Activated CD8-positive, alpha-beta T cell treated with anti-CD3 and anti-CD28 coated beads, Interleukin-2, amount 10 ng/mL, durations not matched to agents 7 days and 5 days (primary cell): ENCODE measurements around the gene CACNA2D3. TPM values are rescaled to one million over a fixed set of nuclear protein-coding genes. Genes with fewer than 3 reads are reported as not detected.

Source experiments
- ATAC-seq: fragments of 150-1000 bp; cut with Tn5 transposase; one replicate; pipeline ENCODE4 v1.10.0; 2021; ENCODE audit warnings: moderate library complexity
- CTCF ChIA-PET: fragments of 350-600 bp; sonication (Branson Sonifier 250); formaldehyde crosslinking; loops from one replicate; lab custom pipeline; 2021; ENCODE audit warnings: antibody characterized with exemption; lab: Charles Lee
- POLR2A ChIA-PET: fragments of 350-600 bp; sonication (Branson Sonifier 250); formaldehyde crosslinking; loops from one replicate; lab custom pipeline; 2021; ENCODE audit warnings: antibody characterized with exemption; lab: Charles Lee
- DNase-seq: peaks from one replicate; pipeline ENCODE4 v3.0.0-alpha.2; 2020
- H3K27ac Mint-ChIP-seq: one replicate; pipeline ENCODE4 v1.8.0; 2021; ENCODE audit warnings: mild to moderate bottlenecking, mixed read lengths
- H3K27me3 Mint-ChIP-seq: one replicate; pipeline ENCODE4 v1.8.0; 2021; ENCODE audit warnings: low read depth, mixed read lengths
- H3K36me3 Mint-ChIP-seq: one replicate; pipeline ENCODE4 v1.8.0; 2021; ENCODE audit warnings: low read depth, mixed read lengths
- H3K4me1 Mint-ChIP-seq: one replicate; pipeline ENCODE4 v1.8.0; 2021; ENCODE audit warnings: low read depth, mixed read lengths
- H3K4me3 Mint-ChIP-seq: one replicate; pipeline ENCODE4 v1.8.0; 2021; ENCODE audit warnings: mild to moderate bottlenecking, mixed read lengths
- H3K9me3 Mint-ChIP-seq: one replicate; pipeline ENCODE4 v1.8.0; 2022; ENCODE audit warnings: mixed read lengths; ENCODE audit not compliant: insufficient read depth
- total RNA-seq, 2 experiments: library from RNA; stranded (reverse); gene quantifications; one replicate each; pipeline ENCODE4 v1.2.3, GENCODE V29; 2021

CACNA2D3 gene
- total RNA-seq, 2 experiments from 2014 or later = not detected

- POLR2A ChIA-PET = no interaction called here
- ATAC-seq = no peak
- Mint-ChIP-seq H3K4me1 (no peaks in the 10 kb centered on the region), H3K27me3 (no peaks in the 10 kb centered on the region), H3K36me3 (no peaks in the 10 kb centered on the region), H3K9me3 (no peaks in the 10 kb centered on the region), H3K4me3 (no peak overlapping the region), H3K27ac (no peak overlapping the region)
- DNase-seq = no peak
- CTCF ChIA-PET = no interaction called here
Observed at GRCh38 chr3:54783611-54784010, 661.3 kb downstream of the CACNA2D3 start.

DNA sequence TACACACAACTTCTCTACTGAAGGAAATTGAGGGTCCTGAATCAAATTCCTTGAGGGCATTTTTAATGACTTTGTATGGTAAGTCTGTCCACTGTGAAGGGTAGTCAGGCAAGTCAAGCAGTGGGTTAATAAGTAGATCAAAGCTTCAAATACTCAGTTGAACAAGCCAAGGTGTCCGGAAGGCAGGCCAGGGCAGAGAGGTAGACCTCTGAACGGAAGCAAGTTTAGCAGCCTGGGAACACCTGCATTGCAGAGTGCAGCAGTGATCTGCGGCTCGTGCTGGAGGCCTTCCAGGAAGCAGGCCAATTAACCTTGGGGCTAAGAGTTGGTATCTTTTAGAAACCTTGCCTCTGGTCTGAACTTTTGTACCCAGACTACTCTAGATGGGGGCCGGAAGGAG lies 661.7 kb downstream of the CACNA2D3 start:
- no peaks in the 10 kb centered on the region for H3K4me1 Mint-ChIP-seq
- H3K27ac Mint-ChIP-seq = no peak overlapping the region
- H3K27me3 Mint-ChIP-seq = no peaks in the 10 kb centered on the region
- ATAC-seq (no peak), DNase-seq (no peak)
- CTCF ChIA-PET = no interaction called here
- no peak overlapping the region for H3K4me3 Mint-ChIP-seq
- POLR2A ChIA-PET = no interaction called here
- H3K9me3 Mint-ChIP-seq = no peaks in the 10 kb centered on the region
- no peaks in the 10 kb centered on the region for H3K36me3 Mint-ChIP-seq

GRCh38 chr3:54785976-54786375 lies 663.6 kb downstream of the CACNA2D3 start:
- CTCF ChIA-PET = no interaction called here
- Mint-ChIP-seq H3K4me3 (no peak overlapping the region), H3K4me1 (no peaks in the 10 kb centered on the region), H3K27ac (no peak overlapping the region), H3K36me3 (no peaks in the 10 kb centered on the region), H3K27me3 (no peaks in the 10 kb centered on the region), H3K9me3 (no peaks in the 10 kb centered on the region)
- POLR2A ChIA-PET = no interaction called here
- ATAC-seq (no peak), DNase-seq (no peak)

DNA sequence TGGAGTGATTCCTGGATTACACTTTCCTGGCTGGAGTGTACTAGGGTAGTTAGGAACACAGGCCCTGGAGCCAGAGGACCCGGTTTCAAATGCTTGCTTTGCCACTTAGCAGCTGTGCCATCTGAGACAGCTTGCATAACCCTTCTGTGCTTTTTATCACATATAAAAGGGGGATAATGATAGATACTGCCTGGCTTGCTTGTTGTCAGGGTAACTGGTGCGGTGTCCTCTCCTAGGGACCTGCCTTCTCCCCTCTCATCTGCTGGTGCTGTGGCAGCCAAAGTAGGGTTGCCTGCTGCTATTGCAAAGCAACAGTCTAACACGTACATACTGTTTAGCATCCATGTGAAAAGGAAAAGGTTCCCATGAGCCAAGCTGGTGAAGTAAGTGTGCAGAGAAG lies 667.7 kb downstream of the CACNA2D3 start:
- ChIA-PET POLR2A (no interaction called here), CTCF (no interaction called here)
- Mint-ChIP-seq H3K27ac (no peak overlapping the region), H3K4me1 (no peaks in the 10 kb centered on the region), H3K36me3 (no peaks in the 10 kb centered on the region), H3K27me3 (no peaks in the 10 kb centered on the region), H3K4me3 (no peak overlapping the region), H3K9me3 (no peaks in the 10 kb centered on the region)
- no peak for DNase-seq
- ATAC-seq = no peak

DNA sequence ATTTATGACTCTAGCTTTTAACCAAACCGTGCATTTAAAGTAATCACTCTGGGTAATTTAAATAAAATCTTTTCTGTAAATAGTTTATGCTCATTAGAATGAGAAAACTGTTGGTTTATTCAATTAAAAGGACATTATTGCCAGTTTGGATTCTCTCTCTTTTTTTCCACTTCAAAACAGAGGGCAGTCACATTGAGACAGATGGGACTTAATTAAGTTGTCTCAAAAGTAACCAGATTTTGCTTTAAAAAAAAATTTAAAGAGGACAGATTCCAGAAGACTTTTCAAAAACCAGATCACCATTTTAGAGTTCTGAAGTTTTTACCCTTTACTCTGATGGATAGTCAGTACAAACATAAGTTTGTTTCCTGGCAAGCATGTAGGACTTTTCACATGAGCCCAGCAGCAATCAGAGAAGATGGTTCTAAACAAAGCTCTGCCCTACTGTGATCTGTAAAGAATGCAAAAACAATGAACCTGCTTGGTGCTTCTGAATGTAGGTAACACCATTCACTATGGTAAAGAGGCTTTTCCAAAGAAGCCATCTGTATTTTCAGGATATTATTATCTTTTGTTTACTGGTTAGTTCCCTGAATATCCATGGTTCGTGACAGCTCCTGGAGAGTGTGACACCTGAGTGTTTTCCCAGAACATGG lies 669.3 kb downstream of the CACNA2D3 start:
- CTCF ChIA-PET = no interaction called here
- POLR2A ChIA-PET = no interaction called here
- no peaks in the 10 kb centered on the region for H3K27me3 Mint-ChIP-seq
- no peak overlapping the region for H3K4me3 Mint-ChIP-seq
- H3K9me3 Mint-ChIP-seq = no peaks in the 10 kb centered on the region
- H3K27ac Mint-ChIP-seq = no peak overlapping the region
- H3K4me1 Mint-ChIP-seq = no peaks in the 10 kb centered on the region
- ATAC-seq (no peak), DNase-seq (no peak)
- H3K36me3 Mint-ChIP-seq = no peaks in the 10 kb centered on the region

- Mint-ChIP-seq H3K27ac (no peak overlapping the region), H3K4me3 (no peak overlapping the region), H3K9me3 (no peaks in the 10 kb centered on the region), H3K36me3 (no peaks in the 10 kb centered on the region), H3K27me3 (no peaks in the 10 kb centered on the region), H3K4me1 (no peaks in the 10 kb centered on the region)
- POLR2A ChIA-PET = no interaction called here
- DNase-seq (no peak), ATAC-seq (no peak)
- CTCF ChIA-PET = no interaction called here
Observed at GRCh38 chr3:54792584-54792983, 670.2 kb downstream of the CACNA2D3 start.

- ATAC-seq (no peak), DNase-seq (no peak)
- Mint-ChIP-seq H3K36me3 (no peaks in the 10 kb centered on the region), H3K9me3 (no peaks in the 10 kb centered on the region), H3K27ac (no peak overlapping the region), H3K27me3 (no peaks in the 10 kb centered on the region), H3K4me1 (no peaks in the 10 kb centered on the region), H3K4me3 (no peak overlapping the region)
- ChIA-PET POLR2A (no interaction called here), CTCF (no interaction called here)
Observed at GRCh38 chr3:54793171-54793570, 670.8 kb downstream of the CACNA2D3 start.

DNA sequence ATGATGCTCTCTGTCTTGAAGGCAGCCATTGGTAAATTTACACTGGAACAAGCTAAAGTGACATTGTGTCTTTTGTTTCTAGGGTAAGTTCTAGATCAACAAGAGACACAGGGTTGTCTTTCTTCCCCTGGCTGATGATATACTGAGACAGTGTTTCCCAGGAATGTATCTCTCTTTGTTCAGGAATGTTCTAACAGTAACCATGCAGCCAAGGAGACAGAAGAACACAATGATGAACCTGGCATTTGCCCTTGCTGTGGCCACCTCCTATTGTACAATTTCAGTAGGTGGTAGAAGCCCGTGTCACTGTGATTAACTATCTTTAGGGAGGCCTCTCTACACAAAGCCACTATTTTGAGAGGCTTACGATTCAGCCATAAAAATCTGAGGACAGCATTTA lies 674.8 kb downstream of the CACNA2D3 start:
- ATAC-seq = no peak
- no peak for DNase-seq
- ChIA-PET POLR2A (no interaction called here), CTCF (no interaction called here)
- Mint-ChIP-seq H3K27me3 (no peaks in the 10 kb centered on the region), H3K4me1 (no peaks in the 10 kb centered on the region), H3K36me3 (no peaks in the 10 kb centered on the region), H3K9me3 (no peaks in the 10 kb centered on the region), H3K4me3 (no peak overlapping the region), H3K27ac (no peak overlapping the region)

DNA sequence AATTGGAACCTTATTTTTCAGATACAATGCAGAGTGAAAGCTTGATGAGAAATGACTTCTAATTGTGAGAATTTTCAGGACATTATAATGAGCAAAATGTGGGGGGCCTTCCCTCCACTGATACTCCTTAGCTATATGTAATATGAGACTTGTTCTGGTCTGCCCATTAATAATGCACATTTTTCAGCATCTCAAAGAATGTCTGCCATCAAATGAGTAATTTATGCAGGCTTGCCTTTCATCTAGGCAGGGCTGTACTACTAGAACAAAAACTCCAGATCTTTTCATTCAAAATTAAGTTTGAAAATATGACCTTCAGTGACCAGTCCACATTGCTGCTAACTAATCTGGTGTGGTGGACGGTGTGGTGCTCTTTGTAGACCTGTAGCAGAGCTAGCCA lies 678.1 kb downstream of the CACNA2D3 start:
- Mint-ChIP-seq H3K27ac (no peak overlapping the region), H3K4me1 (no peaks in the 10 kb centered on the region), H3K36me3 (no peaks in the 10 kb centered on the region), H3K9me3 (no peaks in the 10 kb centered on the region), H3K4me3 (no peak overlapping the region), H3K27me3 (no peaks in the 10 kb centered on the region)
- ChIA-PET POLR2A (no interaction called here), CTCF (no interaction called here)
- ATAC-seq (no peak), DNase-seq (no peak)

GRCh38 chr3:54801977-54802376 lies 679.6 kb downstream of the CACNA2D3 start:
- no peaks in the 10 kb centered on the region for H3K36me3 Mint-ChIP-seq
- H3K4me3 Mint-ChIP-seq = no peak overlapping the region
- DNase-seq = no peak
- ATAC-seq = no peak
- POLR2A ChIA-PET = no interaction called here
- CTCF ChIA-PET = no interaction called here
- no peaks in the 10 kb centered on the region for H3K27me3 Mint-ChIP-seq
- no peaks in the 10 kb centered on the region for H3K4me1 Mint-ChIP-seq
- H3K27ac Mint-ChIP-seq = no peak overlapping the region
- no peaks in the 10 kb centered on the region for H3K9me3 Mint-ChIP-seq

DNA sequence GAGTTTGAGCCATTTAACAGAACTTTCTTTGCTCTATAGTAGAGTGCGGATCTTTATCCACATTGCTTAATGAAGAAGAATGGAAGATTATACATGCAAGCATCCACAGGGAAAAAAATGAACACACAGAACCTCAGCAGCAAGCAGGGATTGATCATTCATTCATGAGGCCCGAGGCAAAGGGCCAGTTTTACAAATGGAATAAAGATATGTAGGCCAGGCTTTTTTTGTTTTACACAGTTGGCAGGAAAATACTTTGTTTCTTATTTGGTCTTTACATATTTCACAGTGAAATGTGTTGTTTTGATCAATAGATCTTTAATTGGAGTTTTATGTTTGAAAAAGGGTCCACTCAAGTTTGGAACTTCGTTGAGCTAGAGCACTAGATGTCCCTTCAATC lies 688.0 kb downstream of the CACNA2D3 start:
- no peak for DNase-seq
- H3K36me3 Mint-ChIP-seq = no peaks in the 10 kb centered on the region
- no peaks in the 10 kb centered on the region for H3K4me1 Mint-ChIP-seq
- POLR2A ChIA-PET = no interaction called here
- no peak overlapping the region for H3K4me3 Mint-ChIP-seq
- H3K27me3 Mint-ChIP-seq = no peaks in the 10 kb centered on the region
- no peaks in the 10 kb centered on the region for H3K9me3 Mint-ChIP-seq
- ATAC-seq = no peak
- CTCF ChIA-PET = no interaction called here
- no peak overlapping the region for H3K27ac Mint-ChIP-seq

DNA sequence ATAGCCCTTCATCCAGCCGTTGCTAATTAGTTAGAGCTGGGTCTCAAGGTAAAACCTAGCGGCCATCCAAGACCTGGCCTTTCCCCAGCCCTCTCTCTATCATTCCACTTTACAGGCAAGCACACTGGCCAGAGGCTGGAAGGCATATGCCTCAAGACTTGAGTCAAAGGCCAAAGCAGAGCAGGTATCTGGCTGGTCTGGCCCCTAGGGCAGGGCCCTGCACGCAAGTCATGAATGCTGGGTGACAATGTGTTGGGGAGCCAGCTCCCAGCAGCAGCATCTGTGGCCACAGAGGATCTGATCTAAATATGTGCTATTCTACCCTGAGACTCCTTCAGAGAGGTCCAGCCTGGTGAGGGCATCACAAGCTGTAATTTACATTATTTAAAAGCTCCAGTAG lies 691.9 kb downstream of the CACNA2D3 start:
- no peaks in the 10 kb centered on the region for H3K36me3 Mint-ChIP-seq
- H3K27me3 Mint-ChIP-seq = no peaks in the 10 kb centered on the region
- ChIA-PET POLR2A (no interaction called here), CTCF (no interaction called here)
- H3K9me3 Mint-ChIP-seq = no peaks in the 10 kb centered on the region
- no peak overlapping the region for H3K4me3 Mint-ChIP-seq
- no peak overlapping the region for H3K27ac Mint-ChIP-seq
- ATAC-seq (no peak), DNase-seq (no peak)
- H3K4me1 Mint-ChIP-seq = no peaks in the 10 kb centered on the region

GRCh38 chr3:54817628-54818027 lies 695.3 kb downstream of the CACNA2D3 start:
- POLR2A ChIA-PET = no interaction called here
- ATAC-seq = no peak
- Mint-ChIP-seq H3K36me3 (no peaks in the 10 kb centered on the region), H3K4me3 (no peak overlapping the region), H3K9me3 (no peaks in the 10 kb centered on the region), H3K4me1 (no peaks in the 10 kb centered on the region), H3K27me3 (no peaks in the 10 kb centered on the region), H3K27ac (no peak overlapping the region)
- DNase-seq = no peak
- CTCF ChIA-PET = interaction anchor here (1.6 kb wide), 1 partner anchor 13 kb away, joined by 3 read pairs; no protein-coding TSS in a partner anchor
